ENCODE results near the gene LRRFIP1.

GRCh38 chr2:237816531-237816930 is 189.1 kb downstream of the LRRFIP1 start:
- TF ChIP-seq CTCF (IDR thresholded peaks at IDR 0.05; ENCODE audit: low read depth, low read length) (no peak), EZH2phosphoT487 (IDR thresholded peaks at IDR 0.05; ENCODE audit: low read depth) (no peak)
